Osteocyte (in vitro differentiated cells): ENCODE results near the gene GGACT. TPM values are rescaled to one million over a fixed set of nuclear protein-coding genes. Genes with fewer than 3 reads are reported as not detected.

Source experiments
- DNase-seq: peaks from one replicate; pipeline ENCODE4 v3.0.0; 2021; ENCODE audit warnings: mixed read lengths; ENCODE audit not compliant: unreplicated experiment; ENCODE audit errors: extremely low spot score
- H3K27ac Mint-ChIP-seq: one replicate; pipeline ENCODE4 v1.8.0; 2021; ENCODE audit warnings: mild to moderate bottlenecking, mixed read lengths; ENCODE audit not compliant: unreplicated experiment
- H3K27me3 Mint-ChIP-seq: one replicate; pipeline ENCODE4 v1.8.0; 2021; ENCODE audit warnings: mixed read lengths; ENCODE audit not compliant: unreplicated experiment
- H3K36me3 Mint-ChIP-seq: one replicate; pipeline ENCODE4 v1.8.0; 2021; ENCODE audit warnings: mixed read lengths; ENCODE audit not compliant: unreplicated experiment
- H3K4me1 Mint-ChIP-seq: one replicate; pipeline ENCODE4 v1.8.0; 2021; ENCODE audit warnings: mixed read lengths; ENCODE audit not compliant: unreplicated experiment
- H3K4me3 Mint-ChIP-seq: one replicate; pipeline ENCODE4 v1.8.0; 2021; ENCODE audit warnings: mild to moderate bottlenecking, moderate library complexity, mixed read lengths; ENCODE audit not compliant: unreplicated experiment
- H3K9me3 Mint-ChIP-seq: one replicate; pipeline ENCODE4 v1.8.0; 2021; ENCODE audit warnings: mixed read lengths; ENCODE audit not compliant: unreplicated experiment
- total RNA-seq: library from RNA; stranded (reverse); gene quantifications from 2 replicates; pipeline ENCODE4 v1.2.1, GENCODE V29; 2021
- TF ChIP-seq, protein P1 (sequence below): fragments of 200-600 bp; sonication (generic); IDR thresholded peaks from 2 replicates; pipeline ENCODE4 v1.5.0; 2021; ENCODE audit warnings: antibody characterized with exemption, mild to moderate bottlenecking, moderate library complexity

The GGACT gene
- total RNA-seq, 1 donor from 2014 or later, result 7.1 TPM

DNA sequence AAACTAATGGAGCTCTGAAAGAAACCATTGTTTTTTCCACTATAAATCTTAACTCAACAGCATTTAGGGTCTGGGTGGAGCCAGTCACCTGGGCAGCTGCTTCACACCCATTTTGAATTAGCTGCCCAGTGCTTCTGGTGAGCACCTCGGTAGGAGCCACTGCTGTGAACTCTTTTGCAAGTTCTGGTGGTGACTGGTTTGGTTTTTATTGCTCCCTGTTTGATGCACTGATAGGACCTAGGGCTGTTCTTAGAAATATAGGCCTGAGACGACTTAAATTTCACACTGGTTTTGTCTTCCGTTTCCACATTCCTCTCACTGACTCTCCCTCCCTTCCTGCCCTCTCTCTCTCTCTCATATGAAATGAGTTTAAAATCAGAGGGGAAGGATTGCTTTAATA, 103.9 kb downstream of the GGACT start:
- no peak overlapping the region for H3K4me3 Mint-ChIP-seq
- H3K27me3 Mint-ChIP-seq, result no peaks in the 10 kb centered on the region
- H3K4me1 Mint-ChIP-seq, result peaks cover 16% of the 10 kb centered on the region
- no peak for DNase-seq
- TF ChIP-seq, protein P1, sequence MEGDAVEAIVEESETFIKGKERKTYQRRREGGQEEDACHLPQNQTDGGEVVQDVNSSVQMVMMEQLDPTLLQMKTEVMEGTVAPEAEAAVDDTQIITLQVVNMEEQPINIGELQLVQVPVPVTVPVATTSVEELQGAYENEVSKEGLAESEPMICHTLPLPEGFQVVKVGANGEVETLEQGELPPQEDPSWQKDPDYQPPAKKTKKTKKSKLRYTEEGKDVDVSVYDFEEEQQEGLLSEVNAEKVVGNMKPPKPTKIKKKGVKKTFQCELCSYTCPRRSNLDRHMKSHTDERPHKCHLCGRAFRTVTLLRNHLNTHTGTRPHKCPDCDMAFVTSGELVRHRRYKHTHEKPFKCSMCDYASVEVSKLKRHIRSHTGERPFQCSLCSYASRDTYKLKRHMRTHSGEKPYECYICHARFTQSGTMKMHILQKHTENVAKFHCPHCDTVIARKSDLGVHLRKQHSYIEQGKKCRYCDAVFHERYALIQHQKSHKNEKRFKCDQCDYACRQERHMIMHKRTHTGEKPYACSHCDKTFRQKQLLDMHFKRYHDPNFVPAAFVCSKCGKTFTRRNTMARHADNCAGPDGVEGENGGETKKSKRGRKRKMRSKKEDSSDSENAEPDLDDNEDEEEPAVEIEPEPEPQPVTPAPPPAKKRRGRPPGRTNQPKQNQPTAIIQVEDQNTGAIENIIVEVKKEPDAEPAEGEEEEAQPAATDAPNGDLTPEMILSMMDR, result no peak
- H3K27ac Mint-ChIP-seq, result peak overlapping the region; percentile 2
- no peaks in the 10 kb centered on the region for H3K9me3 Mint-ChIP-seq
- peaks cover 1% of the 10 kb centered on the region for H3K36me3 Mint-ChIP-seq

DNA sequence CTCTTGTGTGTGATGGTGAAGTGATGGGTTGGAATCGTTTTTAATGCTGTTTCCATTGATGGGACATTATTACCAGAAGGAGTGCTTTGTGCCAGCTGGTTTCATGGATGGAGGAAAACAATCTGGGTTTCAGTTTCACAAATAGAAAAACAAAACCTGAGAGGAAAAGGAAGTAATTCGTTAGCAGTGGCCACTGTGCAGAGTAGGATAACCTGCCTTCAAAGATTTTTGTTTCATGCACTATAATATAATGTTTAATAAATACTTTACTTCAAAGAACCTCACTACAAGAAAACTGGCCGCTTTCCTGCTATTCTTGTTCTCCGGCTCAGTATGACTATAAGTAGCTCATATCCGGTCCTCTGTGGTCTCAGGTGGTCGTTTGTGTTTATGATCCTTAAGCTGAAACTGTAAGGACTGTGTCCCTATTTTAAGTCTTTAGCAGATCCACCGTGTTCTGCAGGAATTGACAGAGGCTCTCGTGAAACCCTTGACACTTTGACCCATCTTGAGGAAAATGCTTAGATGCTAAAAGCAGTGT, 104.7 kb downstream of the GGACT start:
- H3K27me3 Mint-ChIP-seq, result no peaks in the 10 kb centered on the region
- TF ChIP-seq, protein P1, result no peak
- DNase-seq, result no peak
- H3K27ac Mint-ChIP-seq, result no peak overlapping the region
- H3K36me3 Mint-ChIP-seq, result peaks cover 1% of the 10 kb centered on the region
- H3K4me3 Mint-ChIP-seq, result no peak overlapping the region
- H3K4me1 Mint-ChIP-seq, result peaks cover 12% of the 10 kb centered on the region
- no peaks in the 10 kb centered on the region for H3K9me3 Mint-ChIP-seq

DNA sequence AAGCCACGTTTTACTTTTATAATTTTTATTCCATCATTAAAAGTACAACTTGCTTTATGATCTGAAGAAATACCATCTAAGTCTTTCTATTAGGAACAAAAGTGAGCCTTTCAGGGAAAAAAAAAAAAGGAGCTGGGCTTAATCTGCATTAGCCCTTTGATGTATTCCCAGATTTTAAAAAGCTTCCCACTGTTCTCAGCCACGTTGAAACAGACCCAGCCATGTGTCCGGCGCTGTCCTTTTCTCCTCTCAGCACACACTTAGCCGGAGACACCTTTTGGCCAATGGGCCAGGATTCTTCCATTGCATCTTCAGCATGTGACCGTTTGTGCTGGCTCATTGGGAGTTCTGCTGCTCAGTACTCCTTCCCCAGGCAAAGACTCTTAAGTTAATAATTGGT, 105.5 kb downstream of the GGACT start:
- DNase-seq, result no peak
- Mint-ChIP-seq H3K27me3 (no peaks in the 10 kb centered on the region), H3K27ac (no peak overlapping the region), H3K36me3 (peaks cover 1% of the 10 kb centered on the region), H3K4me1 (peaks cover 12% of the 10 kb centered on the region), H3K4me3 (no peak overlapping the region), H3K9me3 (no peaks in the 10 kb centered on the region)
- TF ChIP-seq, protein P1, result no peak

DNA sequence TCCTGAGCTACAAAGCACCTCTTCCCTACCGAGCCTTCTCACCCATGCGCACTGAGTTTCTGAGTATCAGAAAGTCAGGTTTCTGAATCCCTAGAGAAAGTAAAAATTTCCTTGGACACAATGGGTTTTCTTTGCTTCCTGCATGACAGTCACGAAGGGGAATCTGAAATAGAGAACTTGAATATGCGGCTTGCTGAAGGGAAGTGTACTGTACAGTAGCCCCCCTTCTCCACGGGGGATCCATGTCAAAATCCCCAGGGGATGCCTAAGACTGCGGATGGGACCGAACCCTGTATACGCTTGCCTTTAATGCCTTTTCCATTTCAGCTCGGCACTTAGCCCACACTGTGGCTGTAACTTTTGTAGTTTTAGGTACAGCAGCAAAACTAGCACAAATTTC, 107.9 kb downstream of the GGACT start:
- H3K4me3 Mint-ChIP-seq, result no peak overlapping the region
- no peaks in the 10 kb centered on the region for H3K9me3 Mint-ChIP-seq
- DNase-seq, result no peak
- H3K36me3 Mint-ChIP-seq, result peaks cover 1% of the 10 kb centered on the region
- no peak overlapping the region for H3K27ac Mint-ChIP-seq
- peaks cover 12% of the 10 kb centered on the region for H3K4me1 Mint-ChIP-seq
- no peaks in the 10 kb centered on the region for H3K27me3 Mint-ChIP-seq
- TF ChIP-seq, protein P1, result no peak

Other genes starting within 250 kb of the GGACT start
- gene TMTC4, start 86.0 kb upstream of the GGACT start, total RNA-seq, result 20.6 and 21.0 TPM in 2 replicates